Measurements from ENCODE around the gene CREB5.

Gene CREB5

DNA sequence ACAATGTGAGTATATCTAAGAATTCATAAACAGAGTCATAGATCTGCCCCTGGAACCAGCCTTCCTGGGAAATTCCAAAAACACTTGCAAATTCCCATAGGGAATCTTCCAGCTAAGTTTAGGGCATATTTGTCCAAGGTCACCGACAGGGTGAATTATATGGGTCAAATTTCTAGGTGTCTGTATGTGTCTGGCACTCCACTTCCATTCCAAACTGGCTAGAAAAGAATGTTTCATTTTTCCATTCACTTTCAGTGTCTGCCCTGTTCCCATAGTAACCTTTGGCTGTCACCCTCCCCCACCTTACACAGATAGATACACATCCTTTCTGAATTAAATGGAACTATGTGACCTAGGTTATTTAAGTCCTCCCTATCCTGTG is 230.9 kb downstream of the CREB5 start:
- TF ChIP-seq, protein P1, sequence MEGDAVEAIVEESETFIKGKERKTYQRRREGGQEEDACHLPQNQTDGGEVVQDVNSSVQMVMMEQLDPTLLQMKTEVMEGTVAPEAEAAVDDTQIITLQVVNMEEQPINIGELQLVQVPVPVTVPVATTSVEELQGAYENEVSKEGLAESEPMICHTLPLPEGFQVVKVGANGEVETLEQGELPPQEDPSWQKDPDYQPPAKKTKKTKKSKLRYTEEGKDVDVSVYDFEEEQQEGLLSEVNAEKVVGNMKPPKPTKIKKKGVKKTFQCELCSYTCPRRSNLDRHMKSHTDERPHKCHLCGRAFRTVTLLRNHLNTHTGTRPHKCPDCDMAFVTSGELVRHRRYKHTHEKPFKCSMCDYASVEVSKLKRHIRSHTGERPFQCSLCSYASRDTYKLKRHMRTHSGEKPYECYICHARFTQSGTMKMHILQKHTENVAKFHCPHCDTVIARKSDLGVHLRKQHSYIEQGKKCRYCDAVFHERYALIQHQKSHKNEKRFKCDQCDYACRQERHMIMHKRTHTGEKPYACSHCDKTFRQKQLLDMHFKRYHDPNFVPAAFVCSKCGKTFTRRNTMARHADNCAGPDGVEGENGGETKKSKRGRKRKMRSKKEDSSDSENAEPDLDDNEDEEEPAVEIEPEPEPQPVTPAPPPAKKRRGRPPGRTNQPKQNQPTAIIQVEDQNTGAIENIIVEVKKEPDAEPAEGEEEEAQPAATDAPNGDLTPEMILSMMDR (IDR thresholded peaks at IDR 0.05; ENCODE audit: low read depth, low read length, missing control alignments), result no peak
- no peak for DNase-seq (ENCODE audit: extremely low read depth, low read depth)
- H3K4me3 ChIP-seq (replicated peaks; ENCODE audit: low read depth, low read length), result no peak overlapping the region

DNA sequence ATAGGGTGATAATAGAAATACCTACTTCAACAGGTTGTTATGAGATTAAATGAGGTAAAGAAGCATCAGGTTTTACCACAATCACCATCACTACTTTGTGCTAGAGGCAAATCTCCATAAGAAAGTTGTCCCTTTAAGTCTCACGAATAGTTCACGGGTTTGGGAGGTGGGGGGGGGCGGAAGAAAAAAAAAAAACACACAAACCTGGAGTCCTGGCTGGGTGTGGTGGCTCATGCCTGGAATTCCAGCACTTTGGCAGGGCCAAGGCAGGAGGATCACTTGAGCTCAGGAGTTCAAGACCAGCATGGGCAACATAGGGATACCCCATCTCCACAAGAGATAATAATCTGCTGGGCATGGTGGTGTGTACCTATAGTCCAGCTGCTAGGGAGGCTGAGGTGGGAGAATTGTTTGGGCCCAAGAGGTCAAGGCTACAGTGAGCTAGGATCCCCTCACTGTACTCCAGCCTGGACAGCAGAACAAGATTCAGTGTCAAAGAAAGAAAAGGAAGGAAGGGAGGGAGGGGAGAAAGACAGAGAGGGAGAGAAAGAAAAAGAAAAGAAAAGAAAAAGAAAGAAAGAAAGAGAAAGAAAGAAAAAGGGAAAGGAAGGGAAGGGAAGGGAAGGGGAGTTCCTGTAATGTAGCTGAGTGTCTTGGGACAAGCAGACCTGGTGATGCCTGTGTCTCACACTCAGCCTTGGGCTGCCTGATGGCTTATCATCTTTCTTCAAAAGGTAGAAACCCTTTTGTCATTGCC is 231.4 kb downstream of the CREB5 start:
- H3K4me3 ChIP-seq (replicated peaks; ENCODE audit: low read depth, low read length), result no peak overlapping the region
- TF ChIP-seq, protein P1 (IDR thresholded peaks at IDR 0.05; ENCODE audit: low read depth, low read length, missing control alignments), result no peak
- no peak for DNase-seq (ENCODE audit: extremely low read depth, low read depth)

- TF ChIP-seq, protein P1 (IDR thresholded peaks at IDR 0.05; ENCODE audit: low read depth, low read length, missing control alignments), result no peak
- DNase-seq (ENCODE audit: extremely low read depth, low read depth), result no peak
- H3K4me3 ChIP-seq (replicated peaks; ENCODE audit: low read depth, low read length), result no peak overlapping the region
These were observed 233.5 kb downstream of the CREB5 start for GRCh38 chr7:28645866-28646265.

DNA sequence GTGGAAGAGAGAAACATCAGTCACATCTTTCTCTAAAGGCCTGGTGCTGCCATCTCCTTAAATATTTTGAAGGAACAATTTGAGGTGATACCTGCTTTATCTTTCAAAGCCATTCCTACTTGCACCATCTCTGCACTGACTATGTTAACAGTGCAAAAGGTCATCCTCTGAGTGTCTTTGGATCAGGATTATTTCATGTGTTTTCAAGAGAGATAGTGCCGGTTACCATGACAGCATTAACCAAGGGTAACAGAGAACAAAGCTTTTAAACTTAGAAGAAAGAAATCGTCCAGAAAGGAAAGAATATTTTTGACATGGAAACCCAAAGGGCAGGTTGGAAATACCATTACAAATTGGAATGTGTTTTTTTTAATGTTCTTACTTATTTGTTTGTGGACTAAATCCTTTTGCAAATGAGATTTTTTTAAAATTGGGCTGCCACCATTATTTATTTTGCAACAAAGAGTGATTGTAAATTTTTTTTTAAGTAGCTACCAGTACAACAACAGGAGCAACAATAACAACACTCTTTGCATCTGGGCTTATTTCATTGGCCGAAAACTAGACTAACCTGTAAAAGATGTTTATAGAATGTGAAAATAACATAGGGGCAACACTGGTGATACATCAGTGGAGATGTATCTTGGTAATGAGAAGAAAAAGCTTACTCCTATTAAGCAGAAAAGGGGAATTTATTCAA is 234.2 kb downstream of the CREB5 start:
- DNase-seq (ENCODE audit: extremely low read depth, low read depth), result no peak
- TF ChIP-seq, protein P1 (IDR thresholded peaks at IDR 0.05; ENCODE audit: low read depth, low read length, missing control alignments), result no peak

DNA sequence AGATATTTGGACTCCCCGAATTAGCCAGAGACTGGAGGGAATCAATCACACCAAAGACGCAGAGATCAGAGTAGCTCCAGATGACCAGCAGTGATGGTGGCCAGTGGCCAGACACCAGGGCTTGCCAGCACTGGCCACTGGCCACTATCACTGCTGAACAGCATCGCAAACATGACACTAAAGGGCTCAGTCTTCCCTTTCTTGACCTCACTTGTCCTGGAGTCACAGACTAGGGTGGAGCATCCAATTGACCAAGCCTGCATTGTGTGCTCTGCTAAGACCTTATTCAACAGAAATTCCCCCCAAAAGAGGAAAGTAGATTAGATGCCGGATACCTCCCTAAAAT is 234.7 kb downstream of the CREB5 start:
- no peak for DNase-seq (ENCODE audit: extremely low read depth, low read depth)
- no peak overlapping the region for H3K4me3 ChIP-seq (replicated peaks; ENCODE audit: low read depth, low read length)
- TF ChIP-seq, protein P1 (IDR thresholded peaks at IDR 0.05; ENCODE audit: low read depth, low read length, missing control alignments), result no peak

More for the DNA sequence above, 234.2 kb downstream of the CREB5 start:
- no peak overlapping the region for H3K4me3 ChIP-seq (replicated peaks; ENCODE audit: low read depth, low read length)

DNA sequence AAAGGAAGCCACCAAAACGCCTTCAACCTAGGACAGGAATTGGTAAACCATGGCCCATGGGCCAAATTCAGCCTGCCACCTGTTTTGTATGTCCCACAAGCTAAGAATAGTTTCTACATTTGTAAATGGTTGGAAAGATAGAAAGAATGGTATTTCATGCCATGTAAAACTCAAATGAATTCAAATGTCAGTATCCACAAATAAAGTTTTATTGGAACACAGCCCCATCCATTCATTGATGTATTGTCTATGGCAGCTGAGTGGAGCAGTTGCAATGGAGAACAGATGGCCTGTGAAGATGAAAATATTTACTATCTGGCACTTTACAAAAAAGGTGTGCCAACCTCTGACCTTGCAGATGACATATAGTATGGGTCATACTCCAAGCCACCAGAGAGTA is 236.9 kb downstream of the CREB5 start:
- TF ChIP-seq, protein P1 (IDR thresholded peaks at IDR 0.05; ENCODE audit: low read depth, low read length, missing control alignments), result no peak
- no peak overlapping the region for H3K4me3 ChIP-seq (replicated peaks; ENCODE audit: low read depth, low read length)
- no peak for DNase-seq (ENCODE audit: extremely low read depth, low read depth)

All from HFF-Myc (cell line).